HCT116 (cell line): ENCODE data around the gene FCN1. TPM values are rescaled to one million over a fixed set of nuclear protein-coding genes. Genes with fewer than 3 reads are reported as not detected.

Experiments
- ATAC-seq: fragments of 200-7000 bp; cut with Tn5 transposase; 2 replicates; pipeline ENCODE4 v1.9.1; 2020; ENCODE audit warnings: mild to moderate bottlenecking, moderate library complexity
- BruUV-seq: library from RNA; stranded (reverse); fragments of 400-500 nt; replicated peaks from 2 replicates; lab custom pipeline; 2021; lab: Mats Ljungman, UMichigan
- CTCF ChIA-PET: fragments of 300-600 bp; sonication (Branson Sonifier 250); formaldehyde crosslinking; loops from one replicate; lab custom pipeline; 2021; ENCODE audit warnings: antibody characterized with exemption; lab: Charles Lee
- POLR2A ChIA-PET: fragments of 300-600, 350-600 bp; sonication (Branson Sonifier 250); formaldehyde crosslinking; loops from one replicate; lab custom pipeline; 2021; ENCODE audit warnings: antibody characterized with exemption; lab: Charles Lee
- RAD21 ChIA-PET, 2 experiments: fragments of 300-600 bp; sonication (Branson Sonifier 250); formaldehyde crosslinking; loops; one replicate each; lab custom pipeline; 2023; ENCODE audit warnings: low total read pairs in 2 of 2; ENCODE audit not compliant: uncharacterized antibody in 2 of 2, unreplicated experiment in 2 of 2, low non-redundant PET in 1 of 2; lab: Charles Lee
- DNase-seq: peaks from one replicate; pipeline ENCODE4 v3.0.0-alpha.2; 2010; ENCODE audit warnings: low read depth, low spot score
- H2AFZ ChIP-seq: fragments of 200-600 bp; shearing (Covaris generic), sonication (generic); 2 replicates; pipeline ENCODE4 v1.6.1; 2017; ENCODE audit warnings: low read depth, mixed run types, mixed read lengths, antibody characterized with exemption, low read length; ENCODE audit not compliant: poor library complexity, severe bottlenecking
- H3K27ac ChIP-seq: 2 replicates; pipeline ENCODE4 v1.5.1; 2012; ENCODE audit warnings: low read depth, low read length
- H3K27me3 ChIP-seq: fragments of 200-600 bp; sonication (generic); 2 replicates; pipeline ENCODE4 v1.6.1; 2016; ENCODE audit warnings: mixed run types, low read length, mixed read lengths; ENCODE audit not compliant: insufficient read depth
- H3K36me3 ChIP-seq, 2 experiments: fragments of 200-500 bp in 1 of 2; fragments of 200-600 bp in 1 of 2; sonication (Bioruptor generic) in 1 of 2; sonication (generic) in 1 of 2; 2 replicates each; pipeline versions ENCODE4 v1.5.1 to v1.6.1; 2014 to 2016; ENCODE audit warnings: low read length in 2 of 2, inconsistent platforms in 1 of 2, mixed read lengths in 1 of 2, mixed run types in 1 of 2; ENCODE audit not compliant: insufficient read depth in 2 of 2, control insufficient read depth in 1 of 2
- H3K4me1 ChIP-seq, 2 experiments: fragments of 200-600 bp in 1 of 2; sonication (generic) in 1 of 2; 2 replicates each; pipeline versions ENCODE4 v1.5.1 to v1.6.1; 2012 to 2017; ENCODE audit warnings: low read length in 2 of 2, inconsistent platforms in 1 of 2, mild to moderate bottlenecking in 1 of 2, mixed read lengths in 1 of 2, mixed run types in 1 of 2, moderate library complexity in 1 of 2; ENCODE audit not compliant: insufficient read depth in 2 of 2, control insufficient read depth in 1 of 2
- H3K4me2 ChIP-seq: fragments of 200-600 bp; sonication (generic); 2 replicates; pipeline ENCODE4 v1.6.1; 2017; ENCODE audit warnings: mixed run types, low read length, mixed read lengths
- H3K4me3 ChIP-seq, 2 experiments: fragments of 200-600 bp in 1 of 2; sonication (generic) in 1 of 2; replicated peaks in 1 of 2; 2 replicates each; pipeline ENCODE4 v1.5.1; 2011 to 2016; ENCODE audit warnings: low read length in 2 of 2, control low read depth in 1 of 2, low read depth in 1 of 2, mild to moderate bottlenecking in 1 of 2, mixed read lengths in 1 of 2, mixed run types in 1 of 2
- H3K79me2 ChIP-seq: fragments of 200-600 bp; sonication (generic); 2 replicates; pipeline ENCODE4 v1.6.1; 2017; ENCODE audit warnings: mild to moderate bottlenecking, mixed run types, low read length, moderate library complexity, mixed read lengths; ENCODE audit not compliant: insufficient read depth
- H3K9ac ChIP-seq: fragments of 200-600 bp; sonication (generic); 2 replicates; pipeline ENCODE4 v1.6.1; 2016; ENCODE audit warnings: low read length, mixed read lengths
- H3K9me2 ChIP-seq: fragments of 200-600 bp; sonication (generic), shearing (Covaris generic); 2 replicates; pipeline ENCODE4 v1.6.1; 2017; ENCODE audit warnings: mixed run types, mild to moderate bottlenecking, moderate library complexity; ENCODE audit not compliant: insufficient read depth
- H3K9me3 ChIP-seq, 2 experiments: fragments of 200-500 bp in 1 of 2; fragments of 200-600 bp in 1 of 2; sonication (Bioruptor generic) in 1 of 2; sonication (generic) in 1 of 2; 2 replicates each; pipeline ENCODE4 v1.6.1; 2014 to 2017; ENCODE audit warnings: low read length in 2 of 2, mixed read lengths in 2 of 2, inconsistent platforms in 1 of 2, low read depth in 1 of 2, mild to moderate bottlenecking in 1 of 2, mixed run types in 1 of 2, moderate library complexity in 1 of 2; ENCODE audit not compliant: control insufficient read depth in 1 of 2, insufficient read depth in 1 of 2
- H4K20me1 ChIP-seq: fragments of 200-600 bp; sonication (generic), shearing (Covaris generic); 2 replicates; pipeline ENCODE4 v1.6.1; 2017; ENCODE audit warnings: mixed run types, mild to moderate bottlenecking, moderate library complexity; ENCODE audit not compliant: insufficient read depth
- EGR1 ChIP-seq: IDR thresholded peaks from 2 replicates; pipeline ENCODE4 v1.6.1; 2012; ENCODE audit warnings: low read depth
- ELF1 ChIP-seq: IDR thresholded peaks from 2 replicates; pipeline ENCODE4 v1.6.1; 2012; ENCODE audit warnings: low read depth, borderline replicate concordance
- EZH2 ChIP-seq: fragments of 200-600 bp; sonication (generic); IDR thresholded peaks from 2 replicates; pipeline ENCODE4 v1.6.1; 2017; ENCODE audit warnings: antibody characterized with exemption, mixed run types
- EZH2phosphoT487 ChIP-seq: fragments of 200-600 bp; IDR thresholded peaks from 2 replicates; pipeline ENCODE4 v1.6.1; 2018; ENCODE audit warnings: antibody characterized with exemption, borderline replicate concordance
- FOSL1 ChIP-seq: IDR thresholded peaks from 2 replicates; pipeline ENCODE4 v1.6.1; 2012; ENCODE audit warnings: low read depth
- JUND ChIP-seq: IDR thresholded peaks from 2 replicates; pipeline ENCODE4 v1.6.1; 2012
- POLR2A ChIP-seq: IDR thresholded peaks from 2 replicates; pipeline ENCODE4 v1.7.0; 2011; ENCODE audit warnings: borderline replicate concordance; ENCODE audit not compliant: insufficient read depth, insufficient read length; ENCODE audit errors: extremely low read depth
- POLR2AphosphoS5 ChIP-seq: IDR thresholded peaks from 2 replicates; pipeline ENCODE4 v1.6.1; 2011; ENCODE audit warnings: mild to moderate bottlenecking, low read depth, low read length, moderate library complexity
- SRF ChIP-seq: IDR thresholded peaks from 2 replicates; pipeline ENCODE4 v1.6.1; 2012; ENCODE audit warnings: low read depth
- TCF7L2 ChIP-seq: IDR thresholded peaks from 2 replicates; pipeline ENCODE4 v1.7.0; 2011; ENCODE audit warnings: borderline replicate concordance, inconsistent platforms; ENCODE audit not compliant: insufficient read depth, insufficient read length; ENCODE audit errors: extremely low read depth
- YY1 ChIP-seq: IDR thresholded peaks from 2 replicates; pipeline ENCODE4 v1.6.1; 2011; ENCODE audit warnings: low read length, low read depth, moderate library complexity, mild to moderate bottlenecking; ENCODE audit not compliant: insufficient replicate concordance; ENCODE audit errors: extremely low read depth
- intact Hi-C: fragments of 100-400 bp; cut with micrococcal nuclease; formaldehyde crosslinking; loops from 2 replicates; pipeline ENCODE4 v1.10.0; 2022
- total RNA-seq: library from RNA; stranded (reverse); gene quantifications from one replicate; pipeline ENCODE4 v1.2.1, GENCODE V29; 2021; ENCODE audit not compliant: unreplicated experiment
- TF ChIP-seq, protein P1 (sequence below): IDR thresholded peaks from 2 replicates; pipeline ENCODE4 v1.6.1; 2012
- TF ChIP-seq, protein P2 (sequence below), 3 experiments: fragments of 200-600 bp in 1 of 3; sonication (generic) in 1 of 3; IDR thresholded peaks in 2 of 3; conservative IDR thresholded peaks in 1 of 3; 2 replicates each; pipeline ENCODE4 v1.5.1; 2012 to 2017; ENCODE audit warnings: low read depth in 2 of 3, low read length in 2 of 3, antibody characterized with exemption in 1 of 3, borderline replicate concordance in 1 of 3, control low read depth in 1 of 3, mild to moderate bottlenecking in 1 of 3, mixed read lengths in 1 of 3, mixed run types in 1 of 3, moderate library complexity in 1 of 3; ENCODE audit not compliant: insufficient read depth in 1 of 3

The FCN1 gene
- total RNA-seq, 1 experiment from 2014 or later, result not detected

DNA sequence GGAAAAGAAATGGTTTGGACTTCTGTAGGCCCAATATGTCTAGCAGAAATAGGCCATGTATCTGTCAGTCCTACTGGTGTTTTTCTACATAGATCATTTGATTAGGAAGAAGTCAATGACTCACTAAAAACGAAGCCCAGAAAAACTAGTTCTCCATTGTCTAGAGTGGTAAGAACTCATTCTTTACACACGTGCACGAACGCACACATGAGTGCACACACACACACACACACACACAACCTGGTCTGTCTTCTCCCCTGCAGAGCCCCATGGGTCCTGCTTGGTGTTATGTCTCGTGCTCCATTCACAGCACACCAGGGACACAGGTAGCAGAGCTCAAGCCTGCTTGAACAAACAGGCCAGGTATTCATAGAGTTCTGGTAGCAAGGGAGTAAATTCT lies 14.9 kb upstream of the FCN1 start:
- H3K9me2 ChIP-seq, result no peaks in the 10 kb centered on the region
- H4K20me1 ChIP-seq, result no peaks in the 10 kb centered on the region
- no peak for ATAC-seq
- no peak overlapping the region for H3K9ac ChIP-seq
- peaks cover 8% of the 10 kb centered on the region; the same call in 1 of the 2 replicates for H3K27me3 ChIP-seq
- POLR2A ChIA-PET, result no interaction called here
- H3K36me3 ChIP-seq, result no peaks in the 10 kb centered on the region
- intact Hi-C loops, result no loop called here
- H3K79me2 ChIP-seq, result no peaks in the 10 kb centered on the region
- no peaks in the 10 kb centered on the region for H3K4me1 ChIP-seq
- no peak overlapping the region for H3K27ac ChIP-seq
- no peaks in the 10 kb centered on the region for H3K9me3 ChIP-seq
- H3K4me3 ChIP-seq, result no peak overlapping the region
- CTCF ChIA-PET, result no interaction called here
- RAD21 ChIA-PET, result no interaction called here
- no peak overlapping the region for H2AFZ ChIP-seq
- BruUV-seq, result no TSS peak
- DNase-seq, result no peak
- H3K4me2 ChIP-seq, result no peak overlapping the region
- TF ChIP-seq POLR2AphosphoS5 (no peak), EZH2 (no peak), FOSL1 (no peak), POLR2A (no peak), JUND (no peak), SRF (no peak), ELF1 (no peak), YY1 (no peak), EZH2phosphoT487 (no peak), EGR1 (no peak), TCF7L2 (no peak)
- TF ChIP-seq, protein P1, sequence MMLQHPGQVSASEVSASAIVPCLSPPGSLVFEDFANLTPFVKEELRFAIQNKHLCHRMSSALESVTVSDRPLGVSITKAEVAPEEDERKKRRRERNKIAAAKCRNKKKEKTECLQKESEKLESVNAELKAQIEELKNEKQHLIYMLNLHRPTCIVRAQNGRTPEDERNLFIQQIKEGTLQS, result no peak
- TF ChIP-seq, protein P2, sequence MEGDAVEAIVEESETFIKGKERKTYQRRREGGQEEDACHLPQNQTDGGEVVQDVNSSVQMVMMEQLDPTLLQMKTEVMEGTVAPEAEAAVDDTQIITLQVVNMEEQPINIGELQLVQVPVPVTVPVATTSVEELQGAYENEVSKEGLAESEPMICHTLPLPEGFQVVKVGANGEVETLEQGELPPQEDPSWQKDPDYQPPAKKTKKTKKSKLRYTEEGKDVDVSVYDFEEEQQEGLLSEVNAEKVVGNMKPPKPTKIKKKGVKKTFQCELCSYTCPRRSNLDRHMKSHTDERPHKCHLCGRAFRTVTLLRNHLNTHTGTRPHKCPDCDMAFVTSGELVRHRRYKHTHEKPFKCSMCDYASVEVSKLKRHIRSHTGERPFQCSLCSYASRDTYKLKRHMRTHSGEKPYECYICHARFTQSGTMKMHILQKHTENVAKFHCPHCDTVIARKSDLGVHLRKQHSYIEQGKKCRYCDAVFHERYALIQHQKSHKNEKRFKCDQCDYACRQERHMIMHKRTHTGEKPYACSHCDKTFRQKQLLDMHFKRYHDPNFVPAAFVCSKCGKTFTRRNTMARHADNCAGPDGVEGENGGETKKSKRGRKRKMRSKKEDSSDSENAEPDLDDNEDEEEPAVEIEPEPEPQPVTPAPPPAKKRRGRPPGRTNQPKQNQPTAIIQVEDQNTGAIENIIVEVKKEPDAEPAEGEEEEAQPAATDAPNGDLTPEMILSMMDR (IDR thresholded peaks at IDR 0.05 in 2 of 3, conservative IDR thresholded peaks at IDR 0.05 in 1 of 3; ENCODE audit: borderline replicate concordance in 1 of 3, insufficient read depth in 1 of 3, low read depth in 2 of 3, low read length in 2 of 3), result no peak
- TF ChIP-seq, all 23 proteins: peak for 0
